NCI-H187 (cell line): ENCODE results near the gene KIAA1217.

ENCODE experiments used
- DNase-seq, 2 experiments: peaks; one replicate each; lab custom pipeline; 2025; lab: John Stamatoyannopoulos, UW

Gene KIAA1217, protein sequence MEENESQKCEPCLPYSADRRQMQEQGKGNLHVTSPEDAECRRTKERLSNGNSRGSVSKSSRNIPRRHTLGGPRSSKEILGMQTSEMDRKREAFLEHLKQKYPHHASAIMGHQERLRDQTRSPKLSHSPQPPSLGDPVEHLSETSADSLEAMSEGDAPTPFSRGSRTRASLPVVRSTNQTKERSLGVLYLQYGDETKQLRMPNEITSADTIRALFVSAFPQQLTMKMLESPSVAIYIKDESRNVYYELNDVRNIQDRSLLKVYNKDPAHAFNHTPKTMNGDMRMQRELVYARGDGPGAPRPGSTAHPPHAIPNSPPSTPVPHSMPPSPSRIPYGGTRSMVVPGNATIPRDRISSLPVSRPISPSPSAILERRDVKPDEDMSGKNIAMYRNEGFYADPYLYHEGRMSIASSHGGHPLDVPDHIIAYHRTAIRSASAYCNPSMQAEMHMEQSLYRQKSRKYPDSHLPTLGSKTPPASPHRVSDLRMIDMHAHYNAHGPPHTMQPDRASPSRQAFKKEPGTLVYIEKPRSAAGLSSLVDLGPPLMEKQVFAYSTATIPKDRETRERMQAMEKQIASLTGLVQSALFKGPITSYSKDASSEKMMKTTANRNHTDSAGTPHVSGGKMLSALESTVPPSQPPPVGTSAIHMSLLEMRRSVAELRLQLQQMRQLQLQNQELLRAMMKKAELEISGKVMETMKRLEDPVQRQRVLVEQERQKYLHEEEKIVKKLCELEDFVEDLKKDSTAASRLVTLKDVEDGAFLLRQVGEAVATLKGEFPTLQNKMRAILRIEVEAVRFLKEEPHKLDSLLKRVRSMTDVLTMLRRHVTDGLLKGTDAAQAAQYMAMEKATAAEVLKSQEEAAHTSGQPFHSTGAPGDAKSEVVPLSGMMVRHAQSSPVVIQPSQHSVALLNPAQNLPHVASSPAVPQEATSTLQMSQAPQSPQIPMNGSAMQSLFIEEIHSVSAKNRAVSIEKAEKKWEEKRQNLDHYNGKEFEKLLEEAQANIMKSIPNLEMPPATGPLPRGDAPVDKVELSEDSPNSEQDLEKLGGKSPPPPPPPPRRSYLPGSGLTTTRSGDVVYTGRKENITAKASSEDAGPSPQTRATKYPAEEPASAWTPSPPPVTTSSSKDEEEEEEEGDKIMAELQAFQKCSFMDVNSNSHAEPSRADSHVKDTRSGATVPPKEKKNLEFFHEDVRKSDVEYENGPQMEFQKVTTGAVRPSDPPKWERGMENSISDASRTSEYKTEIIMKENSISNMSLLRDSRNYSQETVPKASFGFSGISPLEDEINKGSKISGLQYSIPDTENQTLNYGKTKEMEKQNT (N-terminal part only)

DNA sequence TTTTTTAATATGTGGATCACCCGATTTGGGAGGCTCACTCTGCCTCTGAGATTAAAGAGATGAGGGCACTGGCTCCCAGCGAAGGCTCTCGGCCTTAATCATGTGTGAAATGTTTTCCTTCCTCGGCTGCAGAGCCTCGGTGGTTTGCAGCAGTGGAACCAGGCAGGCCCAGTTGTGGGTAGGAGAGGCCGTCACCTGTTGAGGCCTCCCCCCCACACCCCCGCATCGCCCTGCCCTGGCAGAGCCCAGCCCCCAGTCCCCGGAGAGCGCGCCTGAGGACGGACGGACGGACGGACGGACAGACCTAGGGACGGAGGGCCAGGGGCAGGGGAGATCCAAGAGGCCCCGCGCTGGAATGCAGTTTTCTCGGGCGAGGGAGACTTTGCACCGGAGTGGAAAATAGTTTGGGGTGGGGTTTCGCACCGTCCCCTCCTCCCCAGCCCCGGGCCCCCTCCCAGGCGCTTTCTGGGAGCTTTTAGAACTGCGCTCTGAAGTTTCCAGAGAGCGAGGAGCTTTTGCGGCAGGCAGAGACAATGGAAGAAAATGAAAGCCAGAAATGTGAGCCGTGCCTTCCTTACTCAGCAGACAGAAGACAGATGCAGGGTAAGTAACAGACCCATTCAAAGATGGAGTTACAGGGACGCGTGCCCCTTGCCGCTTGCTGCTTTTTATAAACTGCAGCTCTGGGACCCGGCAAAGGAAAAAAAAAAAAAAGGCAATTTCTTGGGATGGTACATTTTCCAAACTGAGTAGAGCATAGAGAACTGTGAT, at the start of gene KIAA1217:
TSS of gene KIAA1217 (plus strand) at position 478 of the 771 bp plus-strand sequence. CDS start at position 534, 56 bp downstream.
- DNase-seq, result peak in 1 of 2 experiments; percentile 11

- DNase-seq, result no peak
These were observed 46.5 kb upstream of the KIAA1217 start for GRCh38 chr10:24162206-24162985.

- no peak for DNase-seq
These were observed 45.5 kb upstream of the KIAA1217 start for GRCh38 chr10:24163485-24163884.

DNA sequence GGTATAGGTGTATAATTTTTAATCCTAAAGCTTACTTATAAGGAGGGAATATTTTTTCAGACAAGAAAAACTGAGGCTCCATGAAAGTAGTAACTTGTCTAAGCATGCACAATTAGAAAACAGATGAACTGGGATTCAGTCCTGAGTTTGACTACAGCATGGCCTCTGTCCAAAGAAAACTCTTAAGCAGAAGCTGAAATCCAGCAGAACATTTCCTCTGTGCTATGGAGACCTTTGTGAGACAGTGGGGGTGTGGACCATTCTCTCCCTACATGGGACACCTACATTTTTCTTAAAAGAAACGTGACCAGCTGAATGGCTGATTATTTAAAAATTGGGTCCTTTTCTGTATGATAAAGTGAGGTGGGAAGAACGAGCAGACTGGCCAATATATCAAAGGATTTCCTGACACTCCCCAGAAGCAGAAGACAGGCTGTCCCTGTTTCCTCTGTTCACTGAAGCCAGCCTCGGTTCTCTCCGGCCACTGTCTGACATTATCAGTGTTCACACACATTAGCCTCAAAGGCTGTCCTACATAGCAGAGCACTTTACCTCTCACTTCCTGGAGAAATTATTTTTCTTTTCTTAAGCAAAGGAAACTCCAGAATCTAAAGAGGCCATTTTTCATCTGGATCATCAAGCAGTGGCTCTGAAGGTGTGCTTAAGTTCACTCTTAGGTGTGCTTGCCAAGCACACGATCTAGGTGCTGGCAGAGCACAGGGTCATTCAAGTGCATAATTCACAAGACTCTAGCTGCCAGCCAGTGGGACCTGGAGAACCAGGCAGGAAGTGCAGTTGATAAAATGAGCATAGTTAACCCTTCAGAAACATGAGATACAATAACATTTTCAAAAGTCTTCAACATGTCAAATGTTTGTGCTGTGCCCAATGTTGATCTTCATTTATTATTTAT, 40.4 kb upstream of the KIAA1217 start:
- no peak for DNase-seq

- no peak for DNase-seq
These were observed 38.7 kb upstream of the KIAA1217 start for GRCh38 chr10:24170199-24170598.

DNA sequence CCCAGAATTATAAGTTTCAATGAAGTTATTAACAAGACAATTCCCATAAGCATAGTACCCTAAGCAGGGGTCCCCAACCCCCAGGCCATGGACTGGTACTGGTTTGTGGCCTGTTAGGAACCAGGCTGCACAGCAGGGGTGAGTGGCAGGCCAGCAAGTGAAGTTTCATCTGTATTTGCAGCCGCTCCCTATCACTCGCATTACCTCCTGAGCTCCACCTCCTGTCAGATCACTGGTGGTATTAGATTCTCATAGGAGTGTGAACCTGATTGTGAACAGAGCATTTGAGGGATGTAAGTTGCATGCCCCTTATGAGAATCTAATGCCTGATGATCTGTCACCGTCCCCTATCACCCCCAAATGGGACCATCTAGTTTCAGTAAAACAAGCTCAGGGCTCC, 36.0 kb upstream of the KIAA1217 start:
- DNase-seq, result no peak

DNA sequence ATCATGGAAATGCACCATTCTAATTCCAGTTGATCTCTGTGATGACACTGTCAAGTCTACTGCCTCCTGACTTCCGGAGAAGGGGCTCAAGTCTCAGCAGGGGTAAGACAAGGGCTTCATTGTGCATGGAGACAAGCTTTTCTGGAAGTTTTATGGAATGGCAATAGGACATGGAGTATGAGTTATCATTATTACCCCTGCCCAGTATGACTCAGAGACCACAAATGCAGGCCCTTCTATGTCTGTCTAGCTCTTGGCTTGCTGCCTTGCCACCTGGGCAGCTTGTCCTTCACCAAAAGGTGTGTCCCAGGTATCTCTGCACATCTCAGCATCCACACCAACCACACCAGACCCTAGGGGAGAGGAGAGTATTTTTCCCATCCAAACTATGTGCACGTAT, 34.9 kb upstream of the KIAA1217 start:
- DNase-seq, result no peak

GRCh38 chr10:24176658-24177057, 32.3 kb upstream of the KIAA1217 start:
- DNase-seq, result no peak

DNA sequence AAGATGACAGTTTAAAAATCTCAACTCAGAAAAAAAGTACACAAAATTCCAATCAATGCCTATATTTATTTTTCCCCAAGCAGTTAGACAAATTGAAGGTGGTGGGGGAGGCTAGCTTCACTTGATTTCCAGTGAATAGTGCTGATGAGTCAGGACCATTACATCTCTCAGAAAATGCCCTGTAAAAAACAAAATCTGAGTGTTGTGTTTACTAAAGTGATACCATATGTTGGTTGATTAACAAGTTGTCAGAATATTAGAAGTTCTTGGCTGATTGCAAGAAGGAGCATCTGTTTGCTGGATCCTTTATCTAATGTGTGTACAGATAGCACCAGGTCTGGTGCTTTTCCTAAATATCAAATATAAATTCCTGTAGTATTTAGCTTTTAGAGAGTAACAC, 31.3 kb upstream of the KIAA1217 start:
- no peak for DNase-seq

DNA sequence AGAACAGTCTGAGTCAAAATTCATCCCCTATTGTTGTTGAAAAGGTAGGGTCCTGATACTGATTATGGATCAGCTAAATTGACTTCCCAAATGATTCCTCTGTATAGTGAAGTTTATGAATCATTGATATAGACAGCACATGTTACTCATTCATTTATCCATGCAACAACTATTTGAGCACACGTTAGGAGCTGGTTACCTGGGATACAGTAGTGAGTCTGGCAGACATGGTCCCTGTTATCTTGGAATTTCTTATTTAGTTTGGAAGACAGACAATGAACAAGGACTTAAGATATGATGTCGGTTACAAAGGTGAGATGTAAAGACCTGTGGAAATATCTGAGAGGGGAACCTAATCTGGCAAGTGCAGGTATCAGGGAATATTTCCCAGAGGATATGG, 28.0 kb upstream of the KIAA1217 start:
- DNase-seq, result no peak

- no peak for DNase-seq
These were observed 24.5 kb upstream of the KIAA1217 start for GRCh38 chr10:24184455-24184854.

DNA sequence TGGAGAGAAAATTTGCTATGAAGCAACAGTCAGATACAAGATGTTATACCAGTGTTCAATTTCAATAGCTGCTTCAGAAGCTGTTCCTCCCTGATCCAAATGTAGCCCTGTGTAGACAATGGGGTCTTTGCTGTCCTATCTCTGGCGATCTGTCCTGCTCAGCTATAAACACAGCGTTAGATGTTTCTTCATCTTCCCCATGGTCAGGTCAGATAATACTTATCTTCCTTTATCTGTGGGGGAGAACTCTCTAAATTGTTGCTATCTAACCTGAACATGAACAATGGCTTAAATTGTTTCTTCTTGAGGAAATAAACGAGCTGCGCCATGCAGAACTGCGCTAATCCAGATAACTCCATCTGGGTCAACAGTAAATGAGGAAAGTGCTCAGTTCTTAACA, 15.6 kb upstream of the KIAA1217 start:
- DNase-seq, result no peak

DNA sequence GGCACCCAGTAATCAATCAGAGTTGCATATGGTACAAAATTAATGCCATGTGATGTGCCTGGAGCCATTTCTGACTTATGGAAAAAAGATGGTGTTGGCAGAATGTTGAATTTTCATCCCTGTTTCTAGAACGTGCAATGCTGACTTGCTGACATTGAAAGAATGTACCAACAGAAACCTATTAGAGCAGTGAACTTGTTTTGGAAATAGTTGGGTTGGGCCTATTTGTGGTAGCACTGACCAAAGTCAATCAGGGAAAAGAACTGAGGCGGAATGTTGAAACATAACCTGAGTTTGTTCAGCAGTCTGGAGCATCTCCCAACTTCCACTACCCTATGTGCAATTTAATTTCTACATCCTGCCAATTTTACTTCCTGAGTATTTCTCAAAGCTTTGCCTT, 11.7 kb upstream of the KIAA1217 start:
- DNase-seq, result no peak

DNA sequence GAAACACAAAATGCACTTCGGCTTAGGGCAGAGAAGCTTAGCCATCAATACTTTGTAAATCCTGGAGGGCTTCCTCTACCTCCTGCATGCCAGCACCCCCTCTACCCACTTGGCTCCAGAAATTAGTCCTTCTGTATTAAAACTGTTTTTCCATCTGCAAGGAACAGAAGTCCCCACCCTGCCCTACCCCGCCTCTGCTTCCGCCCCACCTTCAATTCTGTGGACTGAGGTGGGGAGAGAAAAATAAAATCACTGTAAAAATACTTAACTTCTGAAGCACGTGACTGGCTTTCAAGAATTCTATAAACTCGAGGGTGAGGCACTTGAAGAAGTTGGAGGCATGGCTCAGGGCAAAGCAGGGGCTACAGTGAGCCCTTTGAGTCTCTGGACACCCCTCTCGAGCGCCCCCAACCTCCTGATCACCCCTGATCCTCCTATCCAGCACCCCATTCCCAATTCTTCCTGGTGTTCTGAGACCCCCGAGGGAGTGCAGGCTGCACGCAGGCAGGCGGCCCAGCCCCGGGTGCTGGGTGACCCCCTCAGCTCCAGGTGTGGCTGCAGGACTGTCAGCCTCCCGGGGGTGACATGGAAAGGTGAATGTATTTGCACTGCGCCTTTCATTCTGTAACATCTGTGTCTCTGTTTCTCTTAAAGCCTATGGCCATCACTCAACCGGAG, 7.3 kb upstream of the KIAA1217 start:
- DNase-seq, result no peak

DNA sequence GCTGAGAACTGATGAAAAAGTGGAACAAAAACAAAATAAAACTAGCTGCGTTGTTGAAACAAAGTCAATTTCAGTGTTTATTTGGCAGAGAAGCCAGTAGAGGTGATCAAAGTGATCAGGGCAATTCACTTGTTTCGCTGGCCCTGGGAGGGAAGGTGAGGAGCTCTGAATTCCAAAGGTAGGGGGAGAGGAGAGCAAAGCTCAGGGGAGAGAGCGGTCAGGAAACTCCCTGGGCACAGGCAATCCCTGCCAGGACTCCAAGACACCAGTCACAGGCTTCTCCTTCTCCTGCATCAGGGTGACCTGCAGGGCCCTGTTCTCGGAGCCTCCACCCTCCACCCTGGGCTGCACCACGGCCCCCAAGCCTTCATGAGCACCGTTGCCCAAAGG, 6.8 kb upstream of the KIAA1217 start:
- no peak for DNase-seq

DNA sequence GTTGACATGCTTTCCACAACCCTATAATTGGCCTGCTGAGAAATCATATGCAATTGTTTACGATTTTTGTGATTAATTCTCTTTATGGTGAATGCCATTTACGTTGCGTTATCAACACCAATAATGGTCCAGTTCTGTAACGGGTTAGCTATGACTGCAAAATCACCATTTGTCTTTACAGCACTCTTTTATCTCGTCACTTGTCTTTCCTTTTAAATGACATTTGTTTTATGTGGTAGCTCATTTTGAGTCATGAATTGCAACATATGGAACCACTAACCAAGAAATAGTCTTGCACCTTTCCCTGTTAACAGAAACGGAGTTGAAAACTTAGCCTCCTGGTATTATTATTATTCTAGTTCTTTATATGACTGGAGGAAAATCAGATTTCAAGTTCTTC, 3.1 kb upstream of the KIAA1217 start:
- no peak for DNase-seq

DNA sequence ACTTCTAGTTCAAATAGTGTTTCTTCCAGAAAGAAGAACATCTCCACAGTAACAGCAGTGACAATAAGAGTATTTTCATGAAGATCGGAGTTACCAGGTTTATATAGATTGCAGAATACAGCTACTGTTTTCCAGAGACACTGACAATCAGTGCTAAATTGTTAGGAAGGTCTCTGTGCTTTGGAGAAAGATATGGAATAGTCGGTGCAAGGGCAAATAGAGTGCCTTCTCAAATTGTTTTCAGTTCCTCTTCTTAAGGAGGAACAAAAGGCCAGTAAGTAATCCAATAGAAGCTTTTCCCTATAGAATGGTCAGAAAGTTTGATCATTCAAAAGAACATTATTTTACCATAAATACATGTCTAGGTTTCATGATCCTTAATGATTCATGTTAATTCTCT, 2.6 kb upstream of the KIAA1217 start:
- DNase-seq, result no peak

DNA sequence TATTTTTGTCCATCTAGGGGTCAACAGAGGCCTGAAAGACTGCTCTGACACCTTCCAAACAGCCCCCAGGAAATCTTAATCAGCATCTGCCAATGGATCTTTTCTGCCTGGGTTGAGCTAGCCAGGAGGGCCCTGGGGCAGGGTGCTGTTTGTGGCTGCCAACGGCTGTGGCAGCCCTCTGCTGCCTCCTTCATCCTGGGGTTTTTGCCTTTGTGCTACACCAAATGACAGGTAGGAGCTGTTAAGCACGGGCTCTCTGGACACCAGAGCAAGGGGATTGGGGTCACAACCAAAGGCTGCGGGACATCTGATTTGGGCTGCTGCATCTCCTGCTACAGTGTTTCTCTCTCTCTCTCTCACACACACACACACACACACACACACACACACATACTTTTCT, 2.0 kb upstream of the KIAA1217 start:
- DNase-seq, result no peak

GRCh38 chr10:24207341-24207740, 1.6 kb upstream of the KIAA1217 start:
- DNase-seq, result no peak
